Measurements from ENCODE around the gene SLC2A10. TPM values are rescaled to one million over a fixed set of nuclear protein-coding genes. Genes with fewer than 3 reads are reported as not detected.
"Not testable (repeated sequence)": the region's sequence is repeated elsewhere in the genome, so short reads cannot be mapped to it uniquely, and the experiment has no call there.

SLC2A10 gene
- 2.7 TPM for total RNA-seq
- long read RNA-seq, full-length matches to known transcripts = 3 of 3 reads
- long read RNA-seq, partial matches to known transcripts = 0 of 3 reads
- long read RNA-seq, other reads (novel, unspliced or antisense) = 0 of 3 reads

- no peak for DNase-seq (ENCODE audit: low spot score)
- intact Hi-C loops (cut with DNase I) = no loop called here
Measured at GRCh38 chr20:46709459-46710152, at the start of gene SLC2A10. TSS of gene SLC2A10 (plus strand) at chr20:46709649. CDS start at chr20:46709737, 88 bp downstream.

GRCh38 chr20:46660487-46660886, 49.0 kb upstream of the SLC2A10 start:
- no peak for DNase-seq (ENCODE audit: low spot score)
- intact Hi-C loops (cut with DNase I) = no loop called here

GRCh38 chr20:46661659-46662058, 47.8 kb upstream of the SLC2A10 start:
- DNase-seq (ENCODE audit: low spot score) = no peak
- intact Hi-C loops (cut with DNase I) = no loop called here

GRCh38 chr20:46663531-46663930, 45.9 kb upstream of the SLC2A10 start:
- no peak for DNase-seq (ENCODE audit: low spot score)
- intact Hi-C loops (cut with DNase I) = no loop called here

GRCh38 chr20:46665602-46666001, 43.8 kb upstream of the SLC2A10 start:
- intact Hi-C loops (cut with DNase I) = no loop called here
- no peak for DNase-seq (ENCODE audit: low spot score)

- no peak for DNase-seq (ENCODE audit: low spot score)
- intact Hi-C loops (cut with DNase I) = no loop called here
Measured at GRCh38 chr20:46666306-46666705, 43.1 kb upstream of the SLC2A10 start.

GRCh38 chr20:46666818-46667515, 42.5 kb upstream of the SLC2A10 start:
- DNase-seq (ENCODE audit: low spot score) = no peak
- intact Hi-C loops (cut with DNase I) = no loop called here

GRCh38 chr20:46670228-46670584, 39.2 kb upstream of the SLC2A10 start:
- DNase-seq (ENCODE audit: low spot score) = no peak
- intact Hi-C loops (cut with DNase I) = no loop called here

GRCh38 chr20:46670585-46671584, 38.6 kb upstream of the SLC2A10 start:
- intact Hi-C loops (cut with DNase I) = no loop called here
- DNase-seq (ENCODE audit: low spot score) = no peak

GRCh38 chr20:46671866-46672542, 37.4 kb upstream of the SLC2A10 start:
- intact Hi-C loops (cut with DNase I) = no loop called here
- no peak for DNase-seq (ENCODE audit: low spot score)

GRCh38 chr20:46672543-46673148, 36.8 kb upstream of the SLC2A10 start:
- no peak for DNase-seq (ENCODE audit: low spot score)
- intact Hi-C loops (cut with DNase I) = no loop called here

GRCh38 chr20:46673394-46674252, 35.8 kb upstream of the SLC2A10 start:
- no peak for DNase-seq (ENCODE audit: low spot score)
- intact Hi-C loops (cut with DNase I) = no loop called here

GRCh38 chr20:46674253-46675083, 35.0 kb upstream of the SLC2A10 start:
- intact Hi-C loops (cut with DNase I) = no loop called here
- no peak for DNase-seq (ENCODE audit: low spot score)

GRCh38 chr20:46676649-46677316, 32.7 kb upstream of the SLC2A10 start:
- intact Hi-C loops (cut with DNase I); DNase-seq (ENCODE audit: low spot score): not testable (repeated sequence)

- intact Hi-C loops (cut with DNase I) = no loop called here
Measured at GRCh38 chr20:46677608-46678007, 31.8 kb upstream of the SLC2A10 start.

GRCh38 chr20:46678516-46678915, 30.9 kb upstream of the SLC2A10 start:
- no peak for DNase-seq (ENCODE audit: low spot score)
- intact Hi-C loops (cut with DNase I) = no loop called here

More at GRCh38 chr20:46677608-46678007, 31.8 kb upstream of the SLC2A10 start:
- no peak for DNase-seq (ENCODE audit: low spot score)

- intact Hi-C loops (cut with DNase I) = loop anchor here (2.0 kb wide), 1 partner anchor 160 kb away; no protein-coding TSS in a partner anchor
- no peak for DNase-seq (ENCODE audit: low spot score)
Measured at GRCh38 chr20:46680684-46681031, 28.8 kb upstream of the SLC2A10 start.
